KMS-11 (cell line): ENCODE results near the gene RTN1.

Experiments
- H2AFZ ChIP-seq: fragments of 200-600 bp; sonication (generic); 2 replicates; pipeline ENCODE4 v1.6.1; 2016; ENCODE audit warnings: antibody characterized with exemption, mixed run types, low read depth
- H3K27ac ChIP-seq: fragments of 200-600 bp; sonication (generic); 2 replicates; pipeline ENCODE4 v1.6.1; 2016; ENCODE audit warnings: mild to moderate bottlenecking, mixed run types
- H3K27me3 ChIP-seq: fragments of 200-600 bp; sonication (generic); 2 replicates; pipeline ENCODE4 v1.6.1; 2017; ENCODE audit warnings: mild to moderate bottlenecking, low read depth, mixed run types, moderate library complexity; ENCODE audit not compliant: insufficient read depth
- H3K36me3 ChIP-seq: fragments of 200-600 bp; sonication (generic); 2 replicates; pipeline ENCODE4 v1.6.1; 2017; ENCODE audit warnings: mild to moderate bottlenecking, mixed run types; ENCODE audit not compliant: insufficient read depth
- H3K4me1 ChIP-seq: fragments of 200-600 bp; sonication (generic); 2 replicates; pipeline ENCODE4 v1.6.1; 2016; ENCODE audit warnings: mild to moderate bottlenecking, low read depth, mixed run types; ENCODE audit not compliant: poor library complexity, severe bottlenecking
- H3K4me2 ChIP-seq: fragments of 200-600 bp; sonication (generic); 2 replicates; pipeline ENCODE4 v1.7.0; 2016; ENCODE audit warnings: mild to moderate bottlenecking, mixed run types
- H3K4me3 ChIP-seq: fragments of 200-600 bp; sonication (generic); IDR thresholded peaks from 2 replicates; pipeline ENCODE4 v1.6.1; 2017; ENCODE audit warnings: low read depth, low read length, mixed read lengths; ENCODE audit not compliant: insufficient read depth
- H3K79me2 ChIP-seq: fragments of 200-600 bp; sonication (generic); 2 replicates; pipeline ENCODE4 v1.6.1; 2016; ENCODE audit warnings: low read depth, mixed run types; ENCODE audit not compliant: insufficient read depth
- H3K9ac ChIP-seq: fragments of 200-600 bp; sonication (generic); 2 replicates; pipeline ENCODE4 v1.6.1; 2016; ENCODE audit warnings: mild to moderate bottlenecking, mixed run types
- H4K20me1 ChIP-seq: fragments of 200-600 bp; sonication (generic); 2 replicates; pipeline ENCODE4 v1.6.1; 2016; ENCODE audit warnings: mild to moderate bottlenecking, mixed run types; ENCODE audit not compliant: insufficient read depth
- TF ChIP-seq, protein P1 (sequence below): fragments of 200-600 bp; sonication (generic); conservative IDR thresholded peaks from 2 replicates; pipeline ENCODE4 v1.6.1; 2017; ENCODE audit warnings: low read depth, mild to moderate bottlenecking, antibody characterized with exemption, low read length, moderate library complexity, mixed read lengths

Gene RTN1

DNA sequence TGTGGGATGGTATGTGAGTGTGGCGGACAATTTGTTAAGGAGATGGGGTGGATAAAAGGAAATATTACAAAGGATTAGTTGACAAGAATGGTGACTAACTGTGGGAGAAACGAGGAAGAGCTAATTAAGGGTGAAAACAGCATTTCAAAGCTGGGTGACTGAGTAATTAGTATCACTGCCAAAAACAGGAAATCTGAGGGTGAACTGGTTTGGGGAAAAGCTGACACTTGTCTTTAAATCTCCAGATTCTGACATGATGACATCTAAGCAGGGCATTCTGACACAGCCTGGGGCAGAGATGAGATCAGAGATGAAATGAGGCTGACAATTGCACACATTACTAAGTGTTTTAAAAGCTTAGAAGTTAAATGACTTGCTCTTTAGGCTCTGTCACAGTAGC lies 251.5 kb downstream of the RTN1 start:
- H3K27me3 ChIP-seq = no peaks in the 10 kb centered on the region
- H3K4me1 ChIP-seq = no peaks in the 10 kb centered on the region
- no peak overlapping the region for H3K9ac ChIP-seq
- no peaks in the 10 kb centered on the region for H4K20me1 ChIP-seq
- no peaks in the 10 kb centered on the region for H3K36me3 ChIP-seq
- no peak overlapping the region for H3K4me3 ChIP-seq
- TF ChIP-seq, protein P1, sequence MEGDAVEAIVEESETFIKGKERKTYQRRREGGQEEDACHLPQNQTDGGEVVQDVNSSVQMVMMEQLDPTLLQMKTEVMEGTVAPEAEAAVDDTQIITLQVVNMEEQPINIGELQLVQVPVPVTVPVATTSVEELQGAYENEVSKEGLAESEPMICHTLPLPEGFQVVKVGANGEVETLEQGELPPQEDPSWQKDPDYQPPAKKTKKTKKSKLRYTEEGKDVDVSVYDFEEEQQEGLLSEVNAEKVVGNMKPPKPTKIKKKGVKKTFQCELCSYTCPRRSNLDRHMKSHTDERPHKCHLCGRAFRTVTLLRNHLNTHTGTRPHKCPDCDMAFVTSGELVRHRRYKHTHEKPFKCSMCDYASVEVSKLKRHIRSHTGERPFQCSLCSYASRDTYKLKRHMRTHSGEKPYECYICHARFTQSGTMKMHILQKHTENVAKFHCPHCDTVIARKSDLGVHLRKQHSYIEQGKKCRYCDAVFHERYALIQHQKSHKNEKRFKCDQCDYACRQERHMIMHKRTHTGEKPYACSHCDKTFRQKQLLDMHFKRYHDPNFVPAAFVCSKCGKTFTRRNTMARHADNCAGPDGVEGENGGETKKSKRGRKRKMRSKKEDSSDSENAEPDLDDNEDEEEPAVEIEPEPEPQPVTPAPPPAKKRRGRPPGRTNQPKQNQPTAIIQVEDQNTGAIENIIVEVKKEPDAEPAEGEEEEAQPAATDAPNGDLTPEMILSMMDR = no peak
- no peaks in the 10 kb centered on the region for H3K79me2 ChIP-seq
- no peak overlapping the region for H3K4me2 ChIP-seq
- H3K27ac ChIP-seq = no peak overlapping the region
- no peak overlapping the region for H2AFZ ChIP-seq

DNA sequence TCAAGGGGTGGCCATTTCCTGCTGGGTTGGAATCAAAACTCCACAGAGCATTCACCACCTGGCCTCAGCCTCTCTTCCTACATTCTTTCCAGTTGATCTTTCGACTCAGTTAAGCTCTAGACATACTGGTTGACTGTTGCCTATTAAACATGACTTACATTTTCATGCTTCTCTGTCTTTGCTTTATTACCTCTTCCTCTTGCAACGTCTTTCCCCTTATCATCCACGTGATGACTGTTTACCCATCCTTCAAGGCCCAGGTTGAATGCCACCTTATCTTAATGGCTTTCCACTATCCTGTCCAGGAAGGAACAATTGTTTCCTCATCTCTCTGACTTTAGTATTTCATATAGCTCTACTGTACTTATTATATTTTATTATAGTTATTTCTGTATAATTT lies 269.5 kb downstream of the RTN1 start:
- H3K9ac ChIP-seq = no peak overlapping the region
- no peaks in the 10 kb centered on the region for H3K36me3 ChIP-seq
- H3K79me2 ChIP-seq = no peaks in the 10 kb centered on the region
- TF ChIP-seq, protein P1 = no peak
- H4K20me1 ChIP-seq = no peaks in the 10 kb centered on the region
- no peak overlapping the region for H3K27ac ChIP-seq
- no peak overlapping the region for H3K4me3 ChIP-seq
- H3K4me2 ChIP-seq = no peak overlapping the region
- H3K27me3 ChIP-seq = no peaks in the 10 kb centered on the region
- no peak overlapping the region for H2AFZ ChIP-seq
- H3K4me1 ChIP-seq = no peaks in the 10 kb centered on the region

GRCh38 chr14:59600211-59600945 lies 270.2 kb downstream of the RTN1 start:
- Histone ChIP-seq H3K27me3 (no peaks in the 10 kb centered on the region), H3K4me2 (no peak overlapping the region), H3K27ac (no peak overlapping the region), H4K20me1 (no peaks in the 10 kb centered on the region), H3K79me2 (no peaks in the 10 kb centered on the region), H2AFZ (no peak overlapping the region), H3K4me3 (no peak overlapping the region), H3K36me3 (no peaks in the 10 kb centered on the region), H3K9ac (no peak overlapping the region), H3K4me1 (no peaks in the 10 kb centered on the region)
- TF ChIP-seq, protein P1 = no peak

- TF ChIP-seq, protein P1 = no peak
- Histone ChIP-seq H3K4me2 (no peak overlapping the region), H3K27me3 (no peaks in the 10 kb centered on the region), H3K4me3 (no peak overlapping the region), H3K79me2 (no peaks in the 10 kb centered on the region), H3K27ac (no peak overlapping the region), H3K9ac (no peak overlapping the region), H3K4me1 (no peaks in the 10 kb centered on the region), H4K20me1 (no peaks in the 10 kb centered on the region), H3K36me3 (no peaks in the 10 kb centered on the region), H2AFZ (no peak overlapping the region)
These were observed 275.5 kb downstream of the RTN1 start for GRCh38 chr14:59595071-59595470.
